Uterus (tissue), 4 donors: ENCODE results near the gene ARHGAP10. TPM values are rescaled to one million over a fixed set of nuclear protein-coding genes. Genes with fewer than 3 reads are reported as not detected.
"Not testable (repeated sequence)": the region's sequence is repeated elsewhere in the genome, so short reads cannot be mapped to it uniquely, and the experiment has no call there.

Experiments
- DNase-seq, 2 donors: peaks; one replicate each; pipeline ENCODE4 v3.0.0-alpha.2; 2019 to 2020
- H3K27ac ChIP-seq, 2 donors: fragments of 200-600 bp; sonication (generic); 1 replicate in 1 of 2; 2 replicates in 1 of 2; pipeline ENCODE4 v1.5.1; 2016 to 2018
- H3K27me3 ChIP-seq, 2 donors: fragments of 200-600 bp; sonication (generic); one replicate each; pipeline ENCODE4 v1.5.1; 2018 to 2019; ENCODE audit warnings: control low read depth in 1 of 2
- H3K36me3 ChIP-seq, 2 donors: fragments of 200-600 bp; sonication (generic); one replicate each; pipeline ENCODE4 v1.5.1; 2019; ENCODE audit warnings: control low read depth in 1 of 2
- H3K4me1 ChIP-seq, 2 donors: fragments of 200-600 bp; sonication (generic); one replicate each; pipeline ENCODE4 v1.5.1; 2018 to 2019; ENCODE audit warnings: control low read depth in 1 of 2
- H3K4me3 ChIP-seq, 2 donors: fragments of 200-600 bp; sonication (generic); 1 replicate in 1 of 2; 2 replicates in 1 of 2; pipeline ENCODE4 v1.5.1; 2018 to 2019; ENCODE audit warnings: mild to moderate bottlenecking in 1 of 2
- H3K9me3 ChIP-seq, 2 donors: fragments of 200-600 bp; sonication (generic); one replicate each; pipeline ENCODE4 v1.5.1; 2019; ENCODE audit warnings: control low read depth in 1 of 2
- POLR2A ChIP-seq, 2 donors: fragments of 450-650 bp; IDR thresholded peaks; one replicate each; pipeline ENCODE4 v1.6.1; 2016; ENCODE audit warnings: antibody characterized with exemption in 2 of 2, mild to moderate bottlenecking in 1 of 2, moderate library complexity in 1 of 2
- intact Hi-C: fragments of 100-400 bp; cut with DNase I; formaldehyde crosslinking; loops from one replicate; pipeline ENCODE4 v1.15.1; 2023; ENCODE audit warnings: low total_unique reads
- total RNA-seq, 4 donors: library from RNA; depleted of rRNA in 3 of 4; stranded (reverse); fragments of >200 nt in 3 of 4; gene quantifications; one replicate each; pipeline versions ENCODE4 v1.1.0 to v1.2.4, GENCODE V29; 2014 to 2023
- TF ChIP-seq, protein P1 (sequence below), 4 experiments: fragments of 200-600 bp in 2 of 4; fragments of 450-650 bp in 2 of 4; sonication (generic) in 2 of 4; IDR thresholded peaks; one replicate each; pipeline ENCODE4 v1.5.1; 2016 to 2019; ENCODE audit warnings: antibody characterized with exemption in 4 of 4, mild to moderate bottlenecking in 2 of 4, moderate library complexity in 1 of 4
- donor health status: DM: yes; HTN: yes; CAD: no.

ARHGAP10 gene
- total RNA-seq, 4 donors from 2014 or later, result 25.1 to 94.4 (median 54.4) TPM

DNA sequence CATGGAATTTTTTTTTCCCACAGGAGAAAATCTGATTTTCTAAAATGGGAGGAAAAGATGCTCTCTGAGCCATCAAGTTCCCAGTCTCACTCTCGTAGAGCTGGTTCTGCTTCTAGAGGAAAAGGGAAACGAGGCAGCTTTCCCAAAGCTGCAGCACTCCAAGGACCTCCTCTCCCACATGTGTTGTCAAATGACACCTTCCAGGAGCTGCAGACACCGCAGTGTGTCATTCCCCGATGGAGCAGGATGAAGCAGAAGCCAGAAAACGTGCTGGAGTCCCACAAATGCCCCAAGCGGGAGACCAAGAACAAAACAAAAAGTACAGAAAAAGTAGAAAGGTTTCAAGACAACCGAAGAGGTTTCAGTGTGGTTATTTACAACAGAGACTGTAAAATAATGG lies 348.1 kb downstream of the ARHGAP10 start:
- H3K36me3 ChIP-seq, result no peaks in the 10 kb centered on the region
- no peak for DNase-seq
- TF ChIP-seq, protein P1, sequence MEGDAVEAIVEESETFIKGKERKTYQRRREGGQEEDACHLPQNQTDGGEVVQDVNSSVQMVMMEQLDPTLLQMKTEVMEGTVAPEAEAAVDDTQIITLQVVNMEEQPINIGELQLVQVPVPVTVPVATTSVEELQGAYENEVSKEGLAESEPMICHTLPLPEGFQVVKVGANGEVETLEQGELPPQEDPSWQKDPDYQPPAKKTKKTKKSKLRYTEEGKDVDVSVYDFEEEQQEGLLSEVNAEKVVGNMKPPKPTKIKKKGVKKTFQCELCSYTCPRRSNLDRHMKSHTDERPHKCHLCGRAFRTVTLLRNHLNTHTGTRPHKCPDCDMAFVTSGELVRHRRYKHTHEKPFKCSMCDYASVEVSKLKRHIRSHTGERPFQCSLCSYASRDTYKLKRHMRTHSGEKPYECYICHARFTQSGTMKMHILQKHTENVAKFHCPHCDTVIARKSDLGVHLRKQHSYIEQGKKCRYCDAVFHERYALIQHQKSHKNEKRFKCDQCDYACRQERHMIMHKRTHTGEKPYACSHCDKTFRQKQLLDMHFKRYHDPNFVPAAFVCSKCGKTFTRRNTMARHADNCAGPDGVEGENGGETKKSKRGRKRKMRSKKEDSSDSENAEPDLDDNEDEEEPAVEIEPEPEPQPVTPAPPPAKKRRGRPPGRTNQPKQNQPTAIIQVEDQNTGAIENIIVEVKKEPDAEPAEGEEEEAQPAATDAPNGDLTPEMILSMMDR (IDR thresholded peaks at IDR 0.05), result no peak
- no peak for TF ChIP-seq POLR2A (IDR thresholded peaks at IDR 0.05)
- no peaks in the 10 kb centered on the region for H3K4me1 ChIP-seq
- no peak overlapping the region for H3K27ac ChIP-seq
- no peak overlapping the region for H3K4me3 ChIP-seq
- intact Hi-C loops, result no loop called here
- H3K9me3 ChIP-seq, result peaks cover 0 to 2% of the 10 kb centered on the region in 2 donors
- no peaks in the 10 kb centered on the region for H3K27me3 ChIP-seq

DNA sequence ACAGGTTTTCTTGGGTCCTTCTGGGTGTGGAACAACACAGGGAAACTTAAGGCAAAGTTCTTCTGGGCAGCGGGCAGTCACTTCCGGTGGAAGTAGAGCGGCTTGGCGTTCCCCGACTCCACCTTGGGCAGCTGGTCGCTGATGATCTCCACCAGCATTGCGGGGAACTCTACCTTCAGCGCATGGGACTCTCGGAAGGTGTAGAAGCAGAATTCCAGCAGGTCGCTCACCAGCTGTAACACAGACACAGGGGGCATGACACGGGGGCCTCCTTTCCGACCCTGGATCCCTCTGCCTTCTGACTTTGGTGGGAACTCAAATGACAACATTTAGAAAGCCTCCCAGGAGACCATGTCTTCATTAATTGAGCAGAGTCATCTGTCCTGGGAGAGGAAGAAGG lies 349.4 kb downstream of the ARHGAP10 start:
- Histone ChIP-seq H3K4me1 (no peaks in the 10 kb centered on the region), H3K27me3 (no peaks in the 10 kb centered on the region), H3K9me3 (no peaks in the 10 kb centered on the region), H3K4me3 (no peak overlapping the region), H3K36me3 (no peaks in the 10 kb centered on the region), H3K27ac (no peak overlapping the region)
- TF ChIP-seq POLR2A (IDR thresholded peaks at IDR 0.05), result no peak
- TF ChIP-seq, protein P1 (IDR thresholded peaks at IDR 0.05), result no peak
- no peak for DNase-seq
- intact Hi-C loops, result no loop called here

DNA sequence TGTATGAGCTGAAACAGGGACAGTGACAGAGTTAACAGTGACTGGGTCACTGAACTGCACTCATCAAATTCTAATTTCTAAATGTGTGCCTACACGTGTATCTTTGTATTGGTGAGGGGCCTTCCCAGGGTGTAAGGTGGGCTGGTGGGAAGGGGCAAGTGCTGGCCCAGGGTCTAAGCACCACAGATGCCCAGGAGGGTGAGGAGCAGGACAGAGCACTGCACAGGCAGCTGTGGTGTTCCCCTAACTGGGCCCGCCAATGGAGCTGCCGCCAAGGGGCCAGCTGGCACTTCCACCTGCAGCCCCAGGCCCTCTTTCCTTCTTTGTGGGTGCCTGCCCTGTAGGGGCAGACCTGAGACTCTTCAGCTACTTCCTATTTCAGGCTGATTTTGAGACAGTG lies 349.9 kb downstream of the ARHGAP10 start:
- intact Hi-C loops, result no loop called here
- H3K27ac ChIP-seq, result no peak overlapping the region
- no peaks in the 10 kb centered on the region for H3K27me3 ChIP-seq
- no peak for DNase-seq
- H3K36me3 ChIP-seq, result no peaks in the 10 kb centered on the region
- no peak for TF ChIP-seq POLR2A (IDR thresholded peaks at IDR 0.05)
- TF ChIP-seq, protein P1 (IDR thresholded peaks at IDR 0.05), result no peak
- no peaks in the 10 kb centered on the region for H3K9me3 ChIP-seq
- H3K4me1 ChIP-seq, result no peaks in the 10 kb centered on the region
- H3K4me3 ChIP-seq, result no peak overlapping the region

DNA sequence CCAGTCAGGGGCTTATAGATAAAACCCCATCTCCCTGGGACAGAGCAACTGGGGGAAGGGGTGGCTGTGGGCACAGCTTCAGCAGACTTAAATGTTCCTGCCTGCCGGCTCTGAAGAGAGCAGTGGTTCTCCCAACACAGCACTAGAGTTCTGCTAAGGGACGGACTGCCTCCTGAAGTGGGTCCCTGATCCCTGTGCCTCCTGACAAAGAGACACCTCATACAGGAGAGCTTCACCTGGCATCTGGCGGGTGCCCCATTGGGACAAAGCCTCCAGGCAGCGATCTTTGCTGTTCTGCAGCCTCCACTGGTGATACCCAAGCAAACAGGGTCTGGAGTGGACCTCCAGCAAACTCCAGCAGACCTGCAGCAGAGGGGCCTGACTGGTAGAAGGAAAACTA lies 351.2 kb downstream of the ARHGAP10 start:
- intact Hi-C loops, H3K4me1 ChIP-seq, H3K27me3 ChIP-seq, DNase-seq, H3K36me3 ChIP-seq, H3K4me3 ChIP-seq, H3K9me3 ChIP-seq, H3K27ac ChIP-seq: not testable (repeated sequence)

DNA sequence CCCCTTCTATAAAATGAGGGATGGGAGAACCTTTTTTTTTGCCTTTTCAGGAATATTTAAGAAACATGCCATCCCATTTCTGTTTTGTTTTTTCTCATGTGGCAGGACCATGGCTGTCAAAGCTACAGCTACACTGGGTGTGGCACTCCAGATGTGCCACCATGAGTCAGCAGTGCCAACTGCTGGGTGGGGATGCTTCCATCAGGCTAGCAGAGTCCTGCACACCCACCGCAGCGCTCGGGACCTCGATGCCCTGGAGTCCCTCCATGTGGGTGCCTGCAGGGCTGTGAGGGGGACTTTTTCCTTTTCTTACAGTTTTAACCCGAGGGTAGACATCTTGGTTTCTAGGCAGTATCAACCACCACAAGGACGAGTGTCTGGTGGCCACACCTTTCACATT lies 357.7 kb downstream of the ARHGAP10 start:
- TF ChIP-seq, protein P1 (IDR thresholded peaks at IDR 0.05), result no peak
- no peak for TF ChIP-seq POLR2A (IDR thresholded peaks at IDR 0.05)
- intact Hi-C loops, result no loop called here
- Histone ChIP-seq H3K27me3 (no peaks in the 10 kb centered on the region), H3K9me3 (no peaks in the 10 kb centered on the region), H3K27ac (no peak overlapping the region), H3K4me1 (no peaks in the 10 kb centered on the region), H3K4me3 (no peak overlapping the region), H3K36me3 (no peaks in the 10 kb centered on the region)
- no peak for DNase-seq

DNA sequence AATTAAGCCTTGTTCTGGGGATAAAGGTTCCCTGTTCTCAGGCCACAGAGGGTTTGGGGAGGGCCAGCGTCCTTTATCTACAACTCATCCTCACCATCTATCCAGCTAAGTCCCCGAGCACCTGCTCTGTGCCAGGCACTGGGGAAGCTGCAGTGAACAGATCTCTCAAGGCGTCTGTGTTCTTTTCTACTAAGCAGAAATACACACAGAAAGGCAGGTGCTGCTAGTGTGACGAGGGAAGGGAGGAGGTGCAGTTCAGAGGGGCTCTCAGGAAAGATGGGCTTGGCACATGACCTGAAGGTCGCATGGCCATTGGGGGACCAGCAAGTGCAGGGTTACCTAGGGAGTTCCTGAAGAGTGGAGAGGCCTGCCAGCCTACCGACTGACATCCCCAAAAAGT lies 358.1 kb downstream of the ARHGAP10 start:
- DNase-seq, result no peak
- Histone ChIP-seq H3K4me1 (no peaks in the 10 kb centered on the region), H3K9me3 (no peaks in the 10 kb centered on the region), H3K27me3 (no peaks in the 10 kb centered on the region), H3K36me3 (no peaks in the 10 kb centered on the region), H3K4me3 (no peak overlapping the region), H3K27ac (no peak overlapping the region)
- intact Hi-C loops, result no loop called here
- TF ChIP-seq, protein P1 (IDR thresholded peaks at IDR 0.05), result no peak
- TF ChIP-seq POLR2A (IDR thresholded peaks at IDR 0.05), result no peak
